Mesenchymal stem cell (in vitro differentiated cells and primary cell): Measurements from ENCODE around the gene CFD. TPM values are rescaled to one million over a fixed set of nuclear protein-coding genes. Genes with fewer than 3 reads are reported as not detected.

ENCODE experiments used
- small RNA-seq: library from polyadenylated mRNA; stranded (forward); fragments of <200 nt; extraction: miRNeasy Mini kit (QIAGEN cat#:217004); gene quantifications from one replicate; pipeline ENCODE3, GENCODE V24; 2013; ENCODE audit warnings: low read depth

The CFD gene

Small RNAs within 50 kb of the gene (small RNA-seq; reads per million reads assigned to genes)
- not detected for gene MIR3187
- not detected for gene RNU6-9
